GM21529 (cell line): ENCODE results near the gene DCUN1D2.
"Not testable (repeated sequence)": the region's sequence is repeated elsewhere in the genome, so short reads cannot be mapped to it uniquely, and the experiment has no call there.

Experiments used
- ATAC-seq: cut with Tn5 transposase; IDR thresholded peaks from one replicate; pipeline ENCODE4 v1.9.1; 2021; ENCODE audit not compliant: unreplicated experiment

The DCUN1D2 gene

DNA sequence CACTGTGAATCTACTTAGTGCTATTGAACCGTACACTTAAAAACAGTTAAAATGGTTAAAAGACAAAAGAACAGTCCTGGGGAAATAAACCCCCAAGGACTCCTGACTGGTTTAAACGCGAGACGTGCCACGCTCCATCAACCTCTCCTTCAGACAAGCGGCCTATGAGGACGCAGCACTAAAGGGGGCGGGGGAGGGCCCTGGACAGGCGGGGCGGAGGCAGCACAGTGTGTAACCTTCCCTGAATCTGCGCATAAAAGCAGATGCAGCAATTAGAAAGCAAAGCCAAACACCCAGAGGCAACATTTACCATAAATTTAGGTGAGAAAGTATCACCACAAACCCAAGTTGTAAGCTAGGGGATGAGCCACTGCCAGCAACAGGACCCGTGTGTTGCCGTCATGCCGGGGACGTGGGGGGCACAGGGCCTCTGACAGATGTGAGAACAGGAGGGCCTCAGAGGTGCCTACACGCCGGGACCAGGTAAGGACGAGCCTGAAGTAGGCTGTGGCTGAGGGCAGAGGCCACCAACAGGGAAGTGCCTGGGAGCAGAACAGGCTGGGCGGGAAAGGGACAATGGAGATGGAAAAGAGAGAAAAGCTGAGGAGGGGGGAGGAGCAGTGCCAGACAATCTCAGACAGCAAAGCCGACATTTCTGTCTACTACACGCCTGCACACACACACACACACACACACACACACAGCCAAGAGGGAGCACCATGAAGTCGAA is 21.9 kb downstream of the DCUN1D2 start:
- ATAC-seq, result no peak

DNA sequence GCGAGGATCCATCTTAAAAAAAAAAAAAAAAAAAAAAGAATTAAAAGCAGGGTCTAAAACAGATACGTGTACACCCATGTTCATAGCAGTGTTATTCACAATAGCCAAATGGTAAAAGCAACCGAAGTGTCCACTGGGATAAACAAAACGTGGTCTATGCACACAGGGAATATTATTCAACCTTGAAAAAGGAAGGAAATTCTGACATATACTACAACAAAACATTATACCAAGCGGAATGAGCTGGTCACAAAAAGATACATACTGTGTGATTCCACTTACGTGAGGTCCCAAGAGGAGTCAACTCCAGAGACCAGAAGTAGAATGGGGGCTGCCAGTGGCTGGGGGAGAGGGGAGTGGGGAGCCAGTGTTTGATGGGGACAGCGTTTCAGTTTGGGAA is 22.5 kb downstream of the DCUN1D2 start:
- no peak for ATAC-seq

DNA sequence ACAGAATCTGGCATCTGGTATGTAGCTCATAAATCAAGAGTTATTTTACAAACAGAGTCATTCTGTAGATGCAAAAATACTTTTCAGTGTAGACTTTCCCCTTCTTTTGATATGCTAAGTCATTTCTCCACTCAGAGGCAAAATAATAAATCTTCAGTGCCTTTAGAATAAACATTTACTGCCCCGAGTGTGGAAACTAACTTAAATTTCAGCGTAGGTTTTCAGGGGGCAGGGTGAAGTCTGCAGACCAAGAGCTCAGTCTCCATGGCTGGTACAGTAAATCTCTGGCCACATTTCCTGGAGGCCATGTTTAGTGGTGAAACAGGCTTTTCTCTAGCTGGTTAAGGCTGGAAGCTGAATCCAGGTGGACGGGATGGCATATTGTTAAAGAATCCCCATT is 24.1 kb downstream of the DCUN1D2 start:
- no peak for ATAC-seq

DNA sequence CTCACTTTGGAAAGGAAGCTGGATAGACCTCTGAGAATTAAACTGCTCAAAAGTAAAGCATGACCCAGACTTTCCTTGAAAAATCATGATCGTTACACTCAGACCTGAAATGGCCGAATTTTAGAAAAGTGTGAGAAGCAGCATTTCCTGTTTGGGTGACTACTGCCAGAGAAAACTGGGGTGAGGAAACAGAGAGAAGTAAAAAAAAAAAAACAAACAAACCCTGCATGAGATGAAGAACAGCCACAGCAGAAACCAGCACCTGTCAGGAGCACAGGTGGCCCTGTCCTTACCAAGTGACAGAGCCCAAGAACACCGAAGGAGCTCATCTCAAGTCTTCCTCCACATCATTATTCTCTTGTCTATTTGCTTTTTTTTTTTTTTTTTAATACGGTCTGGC is 25.2 kb downstream of the DCUN1D2 start:
- ATAC-seq, result no peak

DNA sequence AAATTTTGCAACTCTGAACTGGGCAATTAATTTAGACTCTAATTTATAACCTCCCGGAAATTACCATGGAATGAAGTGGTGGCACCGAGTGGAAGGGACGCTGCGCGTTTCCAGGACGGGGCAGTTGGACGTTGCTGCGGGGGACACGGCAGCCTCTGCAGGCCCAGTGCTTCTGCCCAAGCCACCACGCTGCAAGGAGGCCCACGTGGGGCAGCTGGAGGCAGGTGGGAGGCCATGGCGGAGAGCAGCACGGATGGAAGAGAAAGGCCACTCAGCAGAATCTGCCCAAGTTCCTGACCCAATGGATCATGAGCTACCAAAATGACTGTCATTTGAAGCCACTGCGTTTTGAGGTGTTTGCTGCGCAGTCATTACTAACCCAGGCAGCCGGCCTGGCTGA is 26.0 kb downstream of the DCUN1D2 start:
- no peak for ATAC-seq

DNA sequence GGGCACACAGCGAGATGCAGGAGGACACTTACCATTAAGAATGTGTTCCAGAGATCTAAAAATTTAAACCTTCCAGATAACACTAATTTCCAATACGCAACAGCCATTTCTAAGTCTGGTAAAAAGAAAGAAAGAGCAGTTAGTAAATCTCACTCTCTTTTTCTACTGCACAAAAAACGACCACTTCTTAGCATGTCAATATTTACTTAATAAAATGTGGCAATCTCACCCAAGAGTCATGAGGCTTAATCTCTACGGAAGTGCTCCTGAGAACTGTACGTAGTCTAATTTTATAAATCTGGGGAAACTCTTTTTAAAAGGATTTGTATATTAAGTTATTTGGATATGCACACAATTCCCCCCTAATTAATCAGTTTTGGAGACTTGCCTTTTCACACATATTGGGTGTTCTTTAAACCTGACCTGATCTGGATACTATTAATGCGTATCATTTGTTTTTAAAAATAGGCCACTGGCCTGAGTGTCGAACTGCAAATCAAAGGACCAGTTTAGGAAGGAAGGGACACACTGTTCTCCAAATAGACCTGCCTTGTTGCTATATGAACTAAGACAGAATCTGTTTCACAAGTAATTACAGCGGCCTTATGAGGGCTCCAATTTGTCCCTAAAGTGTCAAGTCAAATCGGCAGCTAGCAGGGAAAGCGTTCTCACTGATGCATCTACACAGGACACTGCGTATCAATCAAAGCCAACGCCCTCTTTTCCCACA is 29.3 kb downstream of the DCUN1D2 start:
- no peak for ATAC-seq

DNA sequence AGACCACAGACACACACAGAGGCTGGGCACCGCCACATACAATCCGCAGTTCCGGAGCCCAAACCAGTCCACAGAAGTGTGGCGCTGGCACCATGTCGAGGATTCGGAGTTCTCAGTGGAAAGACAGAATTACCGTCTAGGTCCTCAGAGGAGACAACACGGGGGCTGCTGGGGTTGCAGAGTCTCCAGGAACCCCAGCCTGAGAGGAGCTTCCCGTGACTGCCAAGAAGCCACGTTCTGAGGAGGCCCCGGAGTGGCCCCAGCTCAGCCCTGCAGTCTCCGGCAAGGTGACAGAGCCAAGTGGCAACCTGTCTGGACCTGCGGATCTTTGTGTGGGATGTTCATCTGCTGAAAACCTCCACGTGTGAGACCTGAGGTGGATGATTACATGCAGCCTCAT is 29.9 kb downstream of the DCUN1D2 start:
- ATAC-seq, result no peak

DNA sequence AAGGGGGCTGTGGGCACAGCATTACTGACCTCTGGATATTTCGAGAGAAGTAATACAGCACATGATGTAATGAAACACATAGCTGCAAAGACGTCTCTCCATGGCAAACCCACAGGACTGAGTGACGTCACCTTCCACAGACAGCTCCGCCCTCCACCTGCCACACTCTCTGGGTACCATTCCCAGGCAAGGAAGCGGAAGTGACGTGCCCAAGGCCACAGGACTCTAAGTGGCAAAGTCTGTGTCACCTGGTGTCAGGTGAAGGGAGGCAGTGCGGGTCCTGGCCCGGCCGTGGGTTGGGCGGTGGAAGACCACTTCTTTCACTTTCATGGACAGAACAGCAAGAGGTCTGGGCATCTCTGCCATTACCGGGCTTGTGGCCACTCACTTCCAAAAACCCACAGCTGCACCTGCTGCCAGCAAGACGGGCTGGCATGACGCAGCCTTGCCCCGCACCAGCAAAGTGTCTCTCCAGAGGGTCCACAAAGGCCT is 30.4 kb downstream of the DCUN1D2 start:
- ATAC-seq, result no peak

DNA sequence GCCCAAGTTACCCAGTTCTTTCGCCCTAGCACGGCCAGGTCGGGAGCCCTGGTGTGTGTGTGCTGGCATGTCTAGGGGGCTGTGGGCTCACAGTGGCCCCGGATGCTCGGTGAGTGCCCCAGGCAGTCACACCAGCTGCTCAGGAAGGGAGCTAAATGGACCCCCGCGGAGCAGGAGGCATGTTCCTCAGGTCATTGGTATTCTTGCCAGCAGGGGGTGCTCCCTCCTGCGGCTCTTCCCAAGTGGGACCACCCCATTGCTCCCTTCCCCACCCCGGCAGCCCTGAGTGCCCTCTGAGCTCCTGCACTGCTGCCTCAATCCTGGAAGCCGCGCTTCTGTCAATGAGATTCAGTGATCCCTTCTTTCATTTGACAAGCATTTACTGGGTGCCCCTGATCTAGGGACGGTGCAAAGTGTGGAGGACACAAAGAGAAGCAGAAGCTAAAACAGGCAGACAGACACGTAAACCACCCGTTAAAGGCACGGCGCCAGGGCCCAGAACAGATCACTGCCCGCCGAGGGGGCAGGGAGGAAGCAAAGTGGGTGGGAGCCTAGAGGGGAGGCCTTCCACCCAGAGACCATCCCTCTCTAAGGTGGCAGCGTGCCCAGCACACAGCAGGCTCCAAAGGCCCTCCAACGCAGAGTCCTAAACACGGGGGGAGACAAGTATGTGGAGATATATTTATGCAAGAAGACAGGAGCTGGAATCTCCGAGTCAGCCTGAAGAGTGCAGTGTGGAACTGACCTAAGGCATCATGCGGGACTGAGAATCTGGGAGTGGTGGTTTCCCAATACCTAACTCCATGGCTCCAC is 32.1 kb downstream of the DCUN1D2 start:
- ATAC-seq, result no peak

DNA sequence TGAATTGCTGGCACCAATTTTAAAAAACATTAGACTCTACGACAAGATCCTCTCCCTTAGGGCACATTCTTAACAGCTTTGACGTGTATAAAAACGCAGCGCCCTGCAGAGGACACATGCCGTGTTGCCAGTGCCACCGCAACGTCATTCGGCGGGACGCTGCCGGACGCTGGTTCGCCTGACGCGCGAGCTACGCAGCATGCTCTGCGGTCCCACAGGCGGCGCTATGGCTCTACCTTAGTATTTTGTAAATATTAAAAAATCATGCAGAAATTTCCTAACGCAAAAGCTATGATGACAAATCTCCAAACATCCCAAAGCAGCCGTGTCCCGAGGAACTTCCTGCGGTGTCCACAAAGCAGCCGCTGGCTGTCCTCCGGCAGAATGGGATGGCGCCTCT is 33.0 kb downstream of the DCUN1D2 start:
- no peak for ATAC-seq

DNA sequence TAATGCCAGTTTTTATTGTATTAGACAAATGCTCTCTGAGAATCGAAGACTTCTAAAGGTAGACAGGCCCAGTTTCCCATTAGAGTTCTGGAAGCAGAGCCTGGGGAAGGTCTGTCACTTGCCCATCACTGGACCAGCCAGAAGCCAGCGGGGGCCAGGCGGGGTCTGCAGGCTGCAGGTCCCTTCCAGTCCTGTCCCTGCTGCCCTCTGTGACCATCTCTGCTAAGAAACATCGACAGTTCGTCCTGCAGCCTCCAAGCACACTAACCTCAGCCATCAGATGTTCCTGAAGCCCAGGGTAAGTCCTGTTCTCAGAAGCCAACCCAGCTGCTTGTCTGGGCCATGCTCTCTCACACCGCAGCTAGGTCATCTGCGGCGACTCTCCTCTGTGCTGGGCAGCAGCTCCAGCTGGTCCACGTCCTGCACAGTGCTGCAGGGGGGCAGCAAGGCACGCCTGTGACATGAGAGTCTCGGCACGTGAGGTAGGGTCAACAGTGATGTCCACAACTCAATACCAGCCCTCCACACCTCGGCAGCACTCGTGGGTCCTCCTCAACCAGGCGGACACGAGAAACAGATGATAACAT is 34.3 kb downstream of the DCUN1D2 start:
- ATAC-seq, result no peak

DNA sequence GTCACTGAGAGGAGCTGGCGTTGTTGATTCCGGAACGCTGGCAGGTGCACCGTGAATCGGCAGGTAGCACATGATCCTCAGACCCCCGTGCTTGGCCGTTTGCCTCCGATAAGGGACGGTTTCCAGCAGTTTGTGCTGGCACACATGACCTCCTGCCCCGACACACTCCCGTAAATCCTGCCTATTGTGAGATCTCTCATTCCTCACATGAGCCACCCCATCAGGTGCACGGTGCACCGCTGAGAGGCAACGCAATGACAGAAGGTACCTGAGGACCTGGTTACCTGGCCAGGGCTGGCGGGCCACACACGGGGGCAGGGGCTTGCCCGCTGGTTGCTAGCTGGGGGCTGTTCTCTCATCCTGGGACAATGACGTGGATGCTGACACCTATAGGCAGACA is 35.1 kb downstream of the DCUN1D2 start:
- ATAC-seq, result no peak

DNA sequence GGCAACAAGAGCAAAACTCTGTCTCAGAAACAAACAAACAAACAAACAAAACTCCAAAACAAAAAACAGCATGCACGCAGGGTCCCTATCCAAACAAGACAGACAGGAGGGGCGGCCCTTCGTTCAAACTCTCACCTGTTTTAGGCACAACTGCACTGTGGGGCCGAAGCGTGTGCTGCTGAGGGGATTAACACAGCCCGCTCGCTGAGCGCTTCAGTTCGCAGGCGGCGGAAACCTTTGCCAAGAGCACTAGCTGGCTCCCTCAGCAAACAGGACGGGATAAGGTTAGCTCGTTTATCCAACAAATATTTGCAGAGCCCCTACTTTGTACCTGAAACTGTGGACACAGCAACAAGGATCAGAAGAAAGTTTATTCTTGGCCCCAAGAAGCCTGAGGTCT is 35.6 kb downstream of the DCUN1D2 start:
- ATAC-seq, result no peak

DNA sequence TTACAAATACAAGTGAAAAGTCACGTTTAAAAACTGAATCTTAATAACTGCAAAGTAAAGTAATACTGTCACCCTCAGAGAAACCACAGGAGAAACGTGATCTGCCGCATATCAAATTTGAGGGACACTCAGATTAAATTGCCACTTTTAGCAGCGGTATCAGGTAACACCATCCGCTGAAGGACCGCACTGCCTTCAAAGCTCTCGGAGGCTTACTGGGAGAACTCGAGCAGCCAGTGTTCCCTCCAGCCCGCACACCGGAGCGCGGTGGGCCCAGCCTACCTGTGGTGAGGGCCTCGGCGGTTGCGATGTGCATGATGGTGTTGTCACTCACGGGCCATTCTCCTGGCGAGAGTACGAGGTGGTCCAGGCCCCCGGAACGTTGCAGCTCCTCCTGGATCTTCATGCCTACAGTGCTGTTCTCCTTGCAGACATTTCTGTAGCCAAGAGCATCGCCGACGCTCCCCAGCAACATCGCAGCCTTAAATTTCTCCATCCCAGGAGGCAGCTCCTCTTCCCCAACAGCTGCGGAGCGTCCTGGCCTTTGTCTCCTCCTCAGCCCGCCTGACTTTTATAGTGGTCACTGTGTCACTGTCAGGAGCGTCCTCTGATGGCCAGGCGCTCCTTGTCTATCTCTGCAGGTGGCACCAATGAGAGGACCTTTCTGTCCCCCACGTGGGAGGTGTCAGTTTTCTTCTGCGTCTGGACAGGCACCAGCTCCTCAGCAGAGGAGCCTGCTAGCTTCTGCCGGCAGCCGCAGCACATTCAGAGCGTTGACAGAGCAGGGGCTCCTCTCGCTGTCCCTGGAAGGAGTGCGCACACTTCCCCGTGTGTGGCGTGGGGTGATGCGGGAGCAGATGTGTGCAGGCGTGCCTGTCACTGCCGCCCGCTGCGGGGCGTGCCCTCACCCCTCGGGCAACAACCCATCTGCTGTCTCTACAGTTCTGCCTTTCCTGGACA is 37.3 kb downstream of the DCUN1D2 start, which contains the start of gene ADPRHL1:
TSS of gene ADPRHL1 (minus strand) at position 547 of the 960 bp plus-strand sequence. CDS start at position 496, 51 bp downstream.
- no peak for ATAC-seq

DNA sequence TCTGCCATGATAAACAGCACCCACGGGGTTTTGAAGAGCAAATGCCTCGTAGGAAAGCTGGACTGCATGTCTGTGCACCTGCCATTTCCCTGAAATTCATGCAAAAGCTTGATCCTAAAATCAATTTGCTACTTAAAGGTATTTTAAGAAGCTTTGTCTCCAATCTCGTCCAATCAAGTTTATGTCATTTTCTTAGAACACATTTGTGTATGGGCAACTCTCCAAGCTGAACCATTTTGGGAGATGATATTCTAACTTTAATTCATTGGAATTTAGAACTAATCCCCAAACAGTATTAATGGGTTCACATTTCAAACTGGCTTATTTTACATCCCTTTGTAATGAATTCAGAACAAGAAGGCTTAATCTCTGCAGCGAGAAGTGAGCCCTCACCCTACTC is 38.0 kb downstream of the DCUN1D2 start:
- ATAC-seq, result no peak

DNA sequence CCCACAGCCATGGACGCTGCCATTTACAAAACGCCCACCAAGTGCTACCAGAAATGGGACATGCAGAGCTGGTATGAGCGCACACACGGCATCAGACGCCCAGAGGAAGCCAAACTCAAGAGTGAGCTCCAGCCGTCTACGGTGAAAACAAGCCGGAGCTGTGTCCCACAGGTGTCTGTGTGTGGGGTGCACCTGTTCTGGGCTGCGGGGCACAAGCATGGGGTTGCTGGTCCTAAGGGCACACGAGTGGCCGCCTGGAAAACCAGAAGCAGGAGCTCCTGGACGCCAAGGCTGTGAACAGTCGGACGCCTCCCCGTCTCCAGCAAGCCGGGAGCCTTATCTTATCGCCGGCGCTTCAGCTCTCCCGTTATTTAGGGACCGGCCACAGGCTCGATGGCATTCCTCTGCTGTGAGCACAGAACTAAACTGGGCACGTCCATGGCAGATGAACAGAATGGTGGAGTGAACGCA is 38.5 kb downstream of the DCUN1D2 start:
- no peak for ATAC-seq

DNA sequence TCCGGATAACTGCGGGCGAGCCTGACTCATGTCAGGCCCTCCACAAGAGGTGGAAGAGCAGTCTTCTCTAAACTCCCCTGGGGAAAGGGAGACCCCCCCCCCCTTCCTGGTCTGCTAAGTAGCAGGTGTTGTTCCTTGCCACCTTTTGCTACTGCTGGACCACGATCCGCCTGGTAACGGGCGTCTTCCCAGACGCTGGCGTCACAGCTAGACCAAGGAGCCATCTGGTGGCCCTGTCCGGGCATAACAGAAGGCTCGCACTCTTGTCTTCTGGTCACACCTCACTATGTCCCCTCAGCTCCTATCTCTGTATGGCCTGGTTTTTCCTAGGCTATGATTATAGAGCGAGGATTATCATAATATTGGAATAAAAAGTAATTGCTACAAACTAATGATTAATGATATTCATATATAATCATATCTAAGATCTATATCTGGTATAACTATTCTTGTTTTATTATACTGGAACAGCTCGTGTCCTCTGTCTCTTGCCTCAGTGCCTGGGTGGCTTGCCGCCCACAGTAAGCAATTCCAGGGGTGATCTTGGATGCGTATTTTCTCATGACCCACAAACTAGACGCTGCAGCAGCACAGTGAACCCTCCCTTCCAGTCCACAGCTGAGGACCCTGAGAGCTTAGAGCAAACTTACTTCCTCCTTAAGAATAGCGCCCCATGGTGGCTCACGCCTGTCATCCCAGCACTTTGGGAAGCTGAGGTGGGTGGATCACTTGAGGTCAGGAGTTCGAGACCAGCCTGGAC is 39.5 kb downstream of the DCUN1D2 start:
- ATAC-seq, result not testable (repeated sequence)

DNA sequence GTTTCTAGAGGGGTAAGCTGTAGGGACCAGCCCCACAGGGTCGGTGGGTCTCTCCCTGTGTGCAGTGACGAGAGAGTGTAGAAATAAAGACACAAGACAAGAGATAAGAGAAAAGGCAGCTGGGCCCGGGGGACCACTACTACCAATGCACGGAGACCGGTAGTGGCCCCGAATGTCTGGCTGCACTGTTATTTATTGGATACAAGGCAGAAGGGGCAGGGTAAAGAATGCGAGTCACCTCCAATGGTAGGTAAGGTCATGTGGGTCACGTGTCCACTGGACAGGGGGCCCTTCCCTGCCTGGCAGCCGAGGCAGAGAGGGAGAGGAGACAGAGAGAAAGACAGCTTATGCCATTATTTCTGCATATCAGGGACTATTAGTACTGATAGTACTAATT is 40.2 kb downstream of the DCUN1D2 start:
- not testable (repeated sequence) for ATAC-seq

DNA sequence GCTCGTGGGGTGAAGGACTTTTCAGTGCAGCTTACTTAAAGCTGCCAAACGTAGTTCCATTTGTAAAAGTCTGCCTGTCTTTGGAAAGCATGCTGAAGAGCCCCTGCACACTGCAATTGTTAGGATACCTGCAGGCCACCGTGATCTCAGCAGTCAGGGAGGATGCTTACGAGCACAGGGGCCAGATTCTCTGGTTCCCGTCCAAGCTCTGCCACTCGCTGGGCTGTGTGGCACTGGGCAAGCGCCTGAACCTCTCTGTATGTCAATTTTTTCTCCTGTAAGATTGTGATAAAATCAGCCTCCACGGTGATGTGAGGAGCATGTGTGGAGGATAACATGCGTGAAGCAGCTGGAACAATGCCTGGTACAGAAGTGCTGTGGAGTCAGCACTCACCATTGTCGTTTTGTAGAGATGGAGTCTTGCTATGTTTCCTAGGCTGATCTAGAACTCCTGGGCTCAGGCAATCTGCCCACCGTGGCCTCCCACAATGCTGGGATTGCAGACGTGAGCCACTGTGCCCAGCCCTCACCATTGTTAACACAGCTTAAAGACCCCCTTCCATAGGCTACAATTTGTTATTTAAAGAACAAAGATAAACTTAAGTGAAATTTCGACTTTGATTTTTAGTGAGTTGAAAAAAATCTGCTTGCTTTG is 40.7 kb downstream of the DCUN1D2 start:
- no peak for ATAC-seq
